GM21723 (cell line): ENCODE data around the gene MIDN.

Experiments used
- ATAC-seq: cut with Tn5 transposase; IDR thresholded peaks from one replicate; pipeline ENCODE4 v1.9.1; 2021; ENCODE audit warnings: mild to moderate bottlenecking, moderate library complexity; ENCODE audit not compliant: unreplicated experiment

Gene MIDN

DNA sequence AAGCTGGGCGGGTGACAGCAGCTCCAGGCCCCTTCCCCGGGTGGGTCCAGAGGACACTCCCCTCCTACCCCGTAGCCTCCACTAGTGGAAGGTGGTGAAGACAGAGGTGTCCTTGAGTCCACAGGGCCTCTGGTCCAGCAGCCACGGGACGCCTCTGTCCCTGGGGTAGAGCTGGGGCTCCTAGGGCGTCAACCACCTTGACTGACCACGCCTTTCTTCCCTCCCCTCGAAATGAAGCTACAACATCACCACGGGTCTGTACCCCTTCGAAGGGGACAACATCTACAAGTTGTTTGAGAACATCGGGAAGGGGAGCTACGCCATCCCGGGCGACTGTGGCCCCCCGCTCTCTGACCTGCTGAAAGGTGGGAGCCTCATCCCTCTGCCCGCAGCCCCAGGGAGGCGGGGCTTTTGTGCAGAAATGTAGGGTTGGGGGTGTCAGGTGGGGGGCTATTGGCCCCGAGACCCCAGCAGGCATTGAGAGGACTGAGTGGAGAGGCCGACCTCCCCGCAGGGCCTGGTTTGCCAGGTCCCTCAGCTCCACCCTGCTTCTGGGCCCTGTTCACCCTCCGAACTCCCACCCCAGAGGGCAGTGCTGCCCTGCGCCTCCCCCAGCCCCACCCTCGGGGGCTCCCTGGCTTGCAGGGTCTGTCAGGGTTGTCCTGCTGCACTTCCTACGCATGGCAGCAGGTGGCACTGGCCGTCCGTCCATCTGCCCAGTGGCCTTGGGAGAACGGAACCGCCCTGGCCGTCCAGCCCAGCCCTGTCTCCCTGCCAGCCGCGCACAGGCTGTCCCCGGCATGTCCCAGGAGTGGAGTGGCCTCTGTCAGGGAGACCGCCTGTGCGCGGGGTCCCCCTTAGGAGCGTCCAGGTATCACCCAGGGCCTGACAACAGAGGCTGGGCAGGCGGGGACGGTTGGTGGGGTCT, 27.1 kb upstream of the MIDN start:
- ATAC-seq = no peak

DNA sequence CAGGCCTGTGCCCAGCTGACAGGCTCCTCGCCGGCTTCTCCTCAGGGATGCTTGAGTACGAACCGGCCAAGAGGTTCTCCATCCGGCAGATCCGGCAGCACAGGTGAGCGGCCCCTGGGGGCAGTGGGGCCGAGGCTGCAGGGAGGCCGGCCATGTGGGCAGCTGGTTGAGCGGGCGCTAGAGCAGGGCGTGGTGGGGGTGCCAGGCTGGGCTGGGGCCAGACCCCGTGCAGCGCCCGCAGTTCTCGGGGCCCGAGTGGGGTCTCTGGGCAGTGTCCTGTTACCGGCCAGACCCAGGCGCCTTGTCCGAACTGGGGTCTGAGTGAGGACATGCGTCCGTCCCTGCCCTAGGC, 26.5 kb upstream of the MIDN start:
- ATAC-seq = no peak

DNA sequence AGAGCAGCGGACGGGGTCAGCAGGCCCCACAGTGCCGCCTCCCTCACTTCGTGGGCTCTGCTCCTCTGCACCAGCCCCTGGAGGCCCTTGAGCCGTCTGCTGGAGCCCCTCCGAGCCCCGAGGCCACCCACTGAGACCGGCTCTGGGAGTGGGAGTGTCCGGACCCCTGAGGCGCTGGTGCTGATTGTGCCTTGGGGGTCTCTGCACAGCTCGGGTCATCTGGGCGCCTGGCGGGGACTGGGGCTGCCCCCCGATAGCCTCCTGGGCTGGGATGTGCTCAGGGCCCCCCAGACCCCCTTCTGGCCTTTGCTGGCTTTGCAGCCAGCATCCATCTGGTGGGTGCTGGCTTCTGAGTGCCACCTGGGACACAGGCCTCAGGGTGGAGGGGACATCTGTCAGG, 26.0 kb upstream of the MIDN start:
- ATAC-seq = no peak

DNA sequence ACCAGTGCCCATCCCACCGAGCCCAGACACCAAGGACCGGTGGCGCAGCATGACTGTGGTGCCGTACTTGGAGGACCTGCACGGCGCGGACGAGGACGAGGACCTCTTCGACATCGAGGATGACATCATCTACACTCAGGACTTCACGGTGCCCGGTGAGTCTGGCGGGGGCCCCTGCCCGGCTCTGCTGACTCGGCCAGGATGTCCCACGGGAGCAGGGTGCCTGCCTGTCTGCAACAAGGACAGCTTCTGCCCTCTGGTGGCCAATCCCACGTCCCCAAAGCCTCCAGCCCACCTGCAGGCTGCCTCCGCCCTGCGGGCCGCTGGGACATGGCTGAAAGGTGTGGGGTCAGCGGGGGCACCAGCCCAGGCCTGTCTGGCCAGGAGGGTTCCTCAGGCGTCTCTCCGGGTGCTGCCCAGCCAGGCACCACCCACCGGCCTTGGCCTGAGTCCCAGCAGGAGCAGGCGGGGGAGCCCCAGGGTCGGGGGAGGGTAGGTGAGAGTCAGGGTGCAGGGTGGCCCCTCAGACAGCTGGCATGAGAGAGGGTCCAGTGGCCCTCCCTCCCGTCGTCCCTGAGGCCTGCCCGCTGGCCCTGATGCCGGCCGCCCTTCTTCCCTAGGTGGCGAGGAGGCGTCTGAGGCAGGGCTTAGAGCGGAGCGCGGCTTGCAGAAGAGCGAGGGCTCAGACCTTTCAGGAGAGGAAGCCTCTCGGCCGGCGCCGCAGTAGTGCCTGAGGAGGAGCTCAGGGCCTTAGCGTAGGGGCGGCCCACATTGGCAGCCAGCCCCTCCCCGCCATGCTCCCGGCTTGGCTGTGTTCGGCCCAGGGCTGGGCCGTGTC, 25.1 kb upstream of the MIDN start:
- no peak for ATAC-seq

DNA sequence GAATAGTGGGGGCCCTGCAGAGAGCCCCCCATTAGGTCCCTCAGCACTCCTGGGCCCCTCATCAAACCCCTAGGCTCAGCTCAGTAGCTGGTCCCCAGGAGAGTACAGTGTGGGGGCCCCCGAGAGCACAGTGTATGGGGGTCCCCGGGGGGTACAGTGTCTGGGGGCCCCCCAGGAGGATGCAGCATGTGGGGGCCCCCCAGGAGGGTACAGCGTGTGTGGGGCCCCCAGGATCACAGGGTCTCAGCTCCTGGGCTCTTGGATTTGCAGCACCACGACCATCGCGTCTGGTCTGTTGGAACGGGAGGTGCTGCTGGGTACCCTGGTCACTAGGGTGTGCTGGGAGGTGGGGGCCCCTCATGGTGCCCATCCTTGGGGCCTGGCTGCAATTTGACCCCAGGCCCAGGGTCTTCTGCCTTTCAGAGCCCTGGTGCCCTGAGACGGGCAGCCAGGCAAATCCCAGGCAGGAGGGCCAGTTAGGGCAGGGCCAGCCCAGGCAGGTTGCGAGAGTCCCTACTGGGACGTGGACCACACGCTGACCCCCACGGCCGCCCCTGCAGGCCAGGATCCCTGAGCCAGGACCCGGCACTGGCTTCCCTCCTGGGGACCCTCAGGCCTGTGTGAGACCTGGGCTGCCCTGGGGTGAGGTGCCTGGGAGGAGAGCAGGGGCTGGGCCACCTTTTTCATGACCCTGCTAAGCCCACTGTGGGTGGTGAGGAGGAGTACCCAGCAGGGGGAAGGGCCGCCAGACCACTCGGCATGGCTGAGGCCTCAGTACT, 24.1 kb upstream of the MIDN start:
- ATAC-seq = no peak

DNA sequence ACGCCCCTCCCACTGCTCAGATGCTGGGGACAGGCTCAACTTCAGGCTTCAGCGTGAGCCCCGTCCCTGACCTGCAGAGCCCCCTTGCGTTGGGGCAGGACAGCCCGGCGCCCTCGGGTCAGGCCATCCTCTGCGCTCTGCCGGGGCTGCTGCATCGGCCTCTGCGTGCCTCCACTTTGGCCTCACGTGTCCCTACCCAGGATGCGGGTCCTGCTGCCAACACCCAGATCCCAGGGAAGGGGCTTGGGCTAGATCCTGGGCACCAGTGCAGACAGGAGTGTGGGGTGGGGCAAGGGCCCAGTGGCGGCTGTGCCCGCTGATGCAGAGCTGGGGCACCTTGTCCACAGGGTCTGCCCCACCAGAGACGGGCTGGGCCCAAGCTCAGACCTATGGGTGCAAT, 23.5 kb upstream of the MIDN start:
- no peak for ATAC-seq

DNA sequence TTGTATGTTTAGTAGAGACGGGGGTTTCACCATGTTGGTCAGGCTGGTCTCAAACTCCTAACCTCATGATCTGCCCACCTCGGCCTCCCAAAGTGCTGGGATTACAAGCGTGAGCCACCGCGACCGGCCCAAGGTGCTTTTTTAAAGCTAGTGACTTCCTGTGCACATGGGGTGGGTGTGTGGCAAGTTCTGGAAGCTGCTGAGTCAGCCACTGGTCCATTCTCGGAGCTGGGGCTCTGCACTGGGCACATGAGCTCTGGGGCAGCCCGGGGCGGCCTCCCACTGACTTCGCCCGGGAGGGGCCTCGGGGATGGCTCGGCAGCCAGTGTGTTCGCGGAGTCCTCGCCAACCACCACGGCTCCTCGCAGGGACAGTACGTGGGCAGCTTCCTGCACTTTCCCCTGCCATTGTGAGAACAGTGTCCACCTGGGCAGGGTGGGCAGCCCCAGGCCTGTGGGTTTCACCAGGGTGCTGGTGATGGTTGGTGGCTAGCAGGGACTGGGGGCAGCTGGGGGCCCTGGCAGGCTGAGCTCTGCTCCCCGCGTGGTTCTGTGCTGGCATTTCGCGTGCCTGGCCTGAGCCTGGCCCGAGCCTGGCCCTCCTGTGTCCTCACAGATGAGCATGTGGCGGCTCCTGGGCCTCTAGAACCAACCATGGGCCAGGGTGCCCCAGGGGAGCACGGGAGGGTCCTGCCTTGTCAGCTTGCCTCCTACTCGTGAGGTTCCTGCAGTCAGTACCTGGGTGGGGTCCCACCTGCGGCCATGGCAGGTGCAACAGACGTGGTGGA, 22.8 kb upstream of the MIDN start:
- no peak for ATAC-seq

DNA sequence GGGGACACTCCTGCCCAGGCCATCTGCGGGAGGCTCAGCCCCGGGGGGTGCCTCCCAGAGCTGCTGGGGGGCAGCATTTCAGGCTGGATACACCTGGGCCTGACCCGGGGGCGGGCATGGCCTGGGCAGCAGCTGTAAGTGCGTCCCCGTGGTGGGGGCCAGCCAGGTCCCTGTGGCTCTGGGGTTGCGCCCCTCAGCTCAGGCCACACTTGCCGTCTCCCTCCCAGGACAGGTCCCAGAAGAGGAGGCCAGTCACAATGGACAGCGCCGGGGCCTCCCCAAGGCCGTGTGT, 22.2 kb upstream of the MIDN start:
- no peak for ATAC-seq

DNA sequence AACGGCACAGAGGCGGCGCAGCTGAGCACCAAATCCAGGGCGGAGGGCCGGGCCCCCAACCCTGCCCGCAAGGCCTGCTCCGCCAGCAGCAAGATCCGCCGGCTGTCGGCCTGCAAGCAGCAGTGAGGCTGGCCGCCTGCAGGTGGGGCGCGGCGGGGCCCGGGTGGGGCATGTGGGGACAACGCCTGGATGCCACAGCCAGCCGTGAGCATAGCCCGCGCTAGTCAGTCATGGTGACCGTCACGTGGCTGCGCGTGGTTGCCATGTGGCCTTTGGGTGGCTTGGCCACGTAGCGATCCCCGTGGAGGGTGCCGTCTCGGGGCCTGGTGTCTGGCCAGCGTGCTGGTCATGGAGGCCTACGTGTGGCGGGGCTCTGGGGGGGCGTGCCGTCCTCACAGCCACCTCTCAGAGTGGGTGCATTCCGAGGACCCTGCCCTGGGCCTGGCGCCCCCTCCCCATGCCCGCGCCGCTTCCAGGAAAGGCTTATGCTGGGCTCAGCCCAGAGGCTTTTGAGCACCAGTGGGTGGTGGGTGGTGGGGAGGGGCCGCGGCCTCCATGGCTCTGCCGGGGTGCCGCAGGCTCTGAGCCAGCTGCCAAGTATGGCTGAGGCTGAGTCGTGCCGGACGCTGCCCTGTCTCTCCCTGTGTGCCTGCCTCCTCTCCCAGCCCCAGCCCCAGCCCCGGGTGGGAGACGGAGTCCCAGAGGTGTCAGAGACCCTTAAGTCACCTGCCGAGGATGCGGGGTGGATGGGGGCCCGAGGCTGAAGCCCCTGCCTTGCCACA, 21.7 kb upstream of the MIDN start:
- ATAC-seq = no peak

DNA sequence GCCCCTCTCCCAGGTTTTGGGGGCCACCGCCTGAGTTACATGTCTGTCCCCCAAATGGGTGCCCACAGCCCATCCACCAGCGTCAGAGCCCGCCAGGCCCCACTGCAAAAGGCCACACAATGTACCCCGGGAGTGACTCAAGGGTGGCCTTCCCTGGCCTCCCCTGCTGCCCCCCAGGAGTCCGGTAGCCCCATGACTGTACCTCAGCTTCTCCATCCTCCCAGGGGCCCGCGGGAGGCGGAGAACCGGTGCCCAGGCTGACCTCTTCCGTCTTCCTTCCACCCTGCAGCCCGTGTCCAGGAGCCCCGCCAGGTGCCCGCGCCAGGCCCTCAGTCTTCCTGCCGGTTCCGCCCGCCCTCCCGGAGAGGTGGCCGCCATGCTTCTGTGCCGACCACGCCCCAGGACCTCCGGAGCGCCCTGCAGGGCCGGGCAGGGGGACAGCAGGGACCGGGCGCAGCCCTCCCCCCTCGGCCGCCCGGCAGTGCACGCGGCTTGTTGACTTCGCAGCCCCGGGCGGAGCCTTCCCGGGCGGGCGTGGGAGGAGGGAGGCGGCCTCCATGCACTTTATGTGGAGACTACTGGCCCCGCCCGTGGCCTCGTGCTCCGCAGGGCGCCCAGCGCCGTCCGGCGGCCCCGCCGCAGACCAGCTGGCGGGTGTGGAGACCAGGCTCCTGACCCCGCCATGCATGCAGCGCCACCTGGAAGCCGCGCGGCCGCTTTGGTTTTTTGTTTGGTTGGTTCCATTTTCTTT, 20.9 kb upstream of the MIDN start:
- no peak for ATAC-seq

DNA sequence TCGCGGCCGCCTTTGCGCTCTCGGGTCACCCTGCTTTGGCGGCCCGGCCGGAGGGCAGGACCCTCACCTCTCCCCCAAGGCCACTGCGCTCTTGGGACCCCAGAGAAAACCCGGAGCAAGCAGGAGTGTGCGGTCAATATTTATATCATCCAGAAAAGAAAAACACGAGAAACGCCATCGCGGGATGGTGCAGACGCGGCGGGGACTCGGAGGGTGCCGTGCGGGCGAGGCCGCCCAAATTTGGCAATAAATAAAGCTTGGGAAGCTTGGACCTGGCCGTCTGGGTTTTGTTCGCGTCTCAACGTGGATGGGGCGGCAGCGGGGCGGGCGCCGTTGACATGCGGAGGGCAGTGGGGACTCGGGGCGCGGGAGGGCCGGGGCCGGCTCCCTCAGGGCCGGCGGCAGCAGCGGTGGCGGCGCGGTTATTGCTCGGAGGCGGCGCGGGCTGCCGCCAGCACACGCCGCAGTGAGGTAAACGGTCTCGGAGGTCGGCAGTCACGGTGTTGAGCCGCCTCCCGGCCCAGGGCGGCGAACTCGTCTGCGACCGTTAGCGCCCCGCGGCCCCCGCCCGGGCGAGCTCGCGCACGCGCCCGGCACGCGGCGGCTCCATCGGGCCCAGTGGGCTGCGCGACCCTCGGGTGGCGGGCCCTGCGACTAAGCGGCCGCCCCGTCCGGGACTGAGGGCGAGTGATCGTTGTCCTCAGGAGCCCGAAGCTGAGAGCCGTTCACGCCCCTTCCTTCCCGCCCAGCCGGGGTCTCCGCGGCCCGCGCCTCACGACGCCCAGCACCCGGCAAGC, 20.0 kb upstream of the MIDN start:
- ATAC-seq = no peak

DNA sequence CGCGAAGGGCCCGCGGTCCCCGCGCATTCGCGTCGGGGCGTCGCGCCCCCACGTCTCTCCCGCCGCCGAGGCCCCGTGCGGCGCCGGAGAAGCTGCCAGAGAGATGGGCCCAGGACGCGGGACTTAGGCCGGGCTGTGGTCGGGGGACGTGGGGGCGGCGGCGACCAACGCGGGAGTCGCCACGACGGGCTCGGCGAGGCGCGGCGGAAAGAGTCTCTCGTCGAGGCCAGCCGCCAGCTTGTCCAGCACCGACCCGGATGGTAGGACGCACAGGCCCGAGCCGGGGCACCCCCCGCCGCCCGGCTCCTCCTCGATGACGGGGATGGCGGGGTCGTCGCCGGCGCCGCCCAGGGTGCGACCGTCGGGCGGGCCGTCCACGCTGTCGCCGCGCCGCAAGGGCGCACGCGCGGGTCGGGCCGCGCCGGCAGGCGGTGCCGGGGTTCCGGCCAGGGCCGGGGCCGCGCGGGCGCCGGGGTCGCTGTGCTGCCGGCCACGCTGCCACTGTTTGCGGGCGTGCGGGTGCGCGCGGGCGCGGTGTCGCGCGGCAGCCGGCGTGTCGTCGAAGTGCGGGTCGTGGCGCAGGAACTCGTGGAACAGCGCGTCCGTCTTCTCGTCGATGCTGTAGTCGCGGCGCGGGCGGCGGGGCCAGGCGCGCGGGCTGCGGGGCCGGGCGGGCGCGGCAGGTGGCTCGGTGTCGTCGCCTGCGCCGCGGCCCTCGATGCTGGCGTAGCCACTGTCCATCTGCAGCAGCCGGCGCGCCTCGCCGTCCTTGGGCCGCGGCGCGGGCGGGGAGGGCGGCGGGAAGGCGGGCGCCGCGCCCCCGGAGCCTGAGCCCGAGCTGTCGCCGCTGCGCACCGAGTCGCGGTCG, 19.1 kb upstream of the MIDN start:
- ATAC-seq = no peak

DNA sequence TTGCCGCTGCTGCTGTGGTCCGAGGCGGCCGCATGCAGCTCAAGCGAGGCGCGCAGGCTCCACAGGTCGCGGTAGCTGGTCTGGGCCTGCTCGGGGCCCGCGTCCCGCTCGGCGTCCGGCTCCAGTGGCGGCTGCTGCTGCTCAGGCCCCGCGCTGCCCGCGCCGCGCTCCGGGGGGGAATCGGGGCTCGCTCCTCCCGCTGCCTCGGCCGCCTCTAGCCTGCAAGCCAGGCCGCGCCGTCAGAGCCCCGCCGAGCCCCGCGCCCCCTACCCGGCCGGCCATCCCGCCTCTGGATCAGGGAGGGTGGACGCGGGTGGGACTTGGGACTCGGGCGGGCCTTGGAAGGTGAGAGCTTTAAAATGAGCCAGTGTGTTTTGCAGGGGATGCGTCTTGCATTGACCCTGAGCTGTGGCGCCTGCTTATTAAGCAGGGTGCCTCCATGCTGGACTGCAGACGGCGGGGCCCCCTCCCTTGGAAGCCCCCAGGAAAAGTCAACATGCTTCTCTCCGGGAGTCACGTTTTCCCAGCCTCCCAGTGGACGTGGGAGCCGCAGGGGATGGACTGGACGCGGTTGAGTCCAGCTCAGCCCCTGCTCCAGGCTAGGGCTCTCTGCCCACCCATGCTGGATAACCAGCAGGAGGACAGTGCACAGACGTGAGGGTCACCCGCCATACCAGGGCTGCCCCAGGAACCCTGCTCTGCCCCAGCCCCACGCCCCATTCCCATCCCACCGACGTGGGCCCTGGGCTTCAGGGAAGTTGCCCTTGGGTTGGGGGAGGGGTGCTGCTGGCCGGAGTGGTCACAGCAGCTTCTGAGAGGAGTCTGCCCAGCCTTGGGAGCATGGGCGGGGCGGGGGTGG, 18.2 kb upstream of the MIDN start:
- no peak for ATAC-seq

DNA sequence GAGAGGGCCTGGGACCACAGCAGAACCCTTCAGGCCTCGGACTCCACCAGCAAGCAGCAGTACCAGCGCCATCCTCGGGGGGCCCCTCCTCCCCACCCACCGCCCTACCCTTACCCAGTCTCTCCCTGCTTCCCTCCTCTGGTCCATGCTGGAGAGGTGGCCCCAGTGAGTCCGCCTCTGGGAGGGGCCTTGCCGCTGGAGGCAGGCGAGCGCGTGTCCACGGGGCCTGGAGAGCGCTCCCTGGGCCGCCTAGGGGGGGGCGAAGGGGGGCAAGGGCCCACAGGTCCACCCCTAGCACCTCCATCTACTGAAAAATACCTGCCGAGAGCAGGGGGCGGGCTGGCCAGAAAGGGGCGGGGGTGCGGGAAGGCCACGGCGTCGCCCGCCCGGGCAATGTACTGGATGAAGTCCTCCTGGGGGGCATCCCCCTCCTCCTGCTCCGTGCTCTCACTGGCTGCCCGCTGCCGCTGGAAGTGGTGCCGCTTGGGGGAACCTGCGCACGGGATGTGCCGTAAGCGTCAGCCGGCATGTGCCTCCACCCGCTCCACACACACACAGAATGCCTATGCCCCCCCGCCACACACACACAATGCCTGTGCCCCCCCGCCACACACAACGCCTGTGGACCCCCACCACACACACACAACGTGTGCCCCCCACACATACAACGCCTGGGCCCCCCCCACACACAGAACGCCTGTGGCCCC, 17.4 kb upstream of the MIDN start:
- no peak for ATAC-seq

DNA sequence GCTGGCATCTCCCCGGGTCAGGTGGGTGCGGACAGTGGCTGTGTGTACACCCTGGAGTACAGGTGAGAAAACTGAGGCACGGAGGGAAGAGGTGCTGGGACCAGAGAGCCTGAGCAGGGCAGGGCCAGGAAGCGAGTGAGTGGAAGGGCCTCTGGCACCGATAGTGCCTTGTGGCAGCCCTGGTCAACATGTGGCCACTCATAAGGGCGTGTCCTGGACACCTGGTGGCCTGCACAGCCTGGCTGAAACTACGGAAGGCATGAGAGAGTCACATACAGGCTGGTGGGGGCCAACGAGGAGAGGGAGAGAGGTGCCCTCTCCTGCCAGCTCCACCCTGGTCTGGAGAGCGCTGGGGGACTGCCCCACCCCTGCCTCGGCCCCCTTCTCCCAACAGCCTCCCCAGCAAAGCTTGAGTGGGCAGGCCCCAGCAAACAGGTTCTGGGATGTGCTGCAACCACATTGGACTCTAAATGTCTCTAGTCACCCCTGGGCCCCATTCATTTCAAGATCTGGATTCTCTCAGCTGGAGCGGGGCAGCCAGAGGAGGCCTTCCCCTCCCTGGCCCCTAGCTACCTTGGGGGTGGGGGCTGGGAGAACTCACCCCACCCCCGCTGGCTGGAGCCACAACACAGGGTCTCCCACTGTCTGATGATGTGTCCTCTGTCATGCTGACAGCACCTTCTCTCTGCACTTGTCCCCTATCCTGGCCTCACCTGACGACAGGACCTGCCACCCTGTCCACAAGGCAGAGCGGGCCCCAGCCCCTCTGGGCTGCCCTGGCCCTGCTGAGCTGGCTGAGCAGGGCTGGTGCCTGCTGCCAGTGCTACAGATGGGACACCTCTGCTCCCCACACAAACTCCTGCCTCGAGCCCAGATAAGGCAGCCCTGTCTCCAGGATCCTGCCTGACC, 16.4 kb upstream of the MIDN start:
- ATAC-seq = no peak
